H1 (cell line): Measurements from ENCODE around the gene WDR27. TPM values are rescaled to one million over a fixed set of nuclear protein-coding genes. Genes with fewer than 3 reads are reported as not detected.

Experiments used
- CEBPB ChIP-seq: IDR thresholded peaks from 2 replicates; pipeline ENCODE4 v1.6.1; 2012; ENCODE audit warnings: low read depth, low read length
- polyA plus RNA-seq, 7 experiments: library from polyadenylated mRNA; depleted of rRNA in 3 of 7; stranded (reverse) in 5 of 7; unstranded in 2 of 7; fragments of >200 nt in 5 of 7; fragments of 200-250 nt in 2 of 7; gene quantifications; 1 replicate in 5 of 7; 2 replicates in 1 of 7; 4 replicates in 1 of 7; pipeline versions ENCODE4 v1.2.1 to v1.2.3, GENCODE V29; 2011 to 2013; ENCODE audit warnings: missing spikeins in 2 of 7, mixed read lengths in 2 of 7
- total RNA-seq: library from RNA; stranded (reverse); fragmentation: NEBNext Ultra II Directional; extraction: Animal tissue kit (Norgen Biotek cat#: 25700); gene quantifications from 2 replicates; pipeline ENCODE4 v1.2.1, GENCODE V29; 2021

WDR27 gene
- total and polyA plus RNA-seq, 2 of the 8 experiments (the other 6 are each of a cell fraction or from before 2014, with no cell fraction given), result 53.6 to 68.6 TPM

GRCh38 chr6:169449221-169449620, 252.6 kb downstream of the WDR27 start (continued):
- TF ChIP-seq CEBPB, result no peak
